Embryonic facial prominence (tissue), 1 donor: ENCODE data around the gene PROM1.

Experiments
- DNase-seq: peaks from one replicate; pipeline ENCODE4 v3.0.0-alpha.2; 2016; ENCODE audit errors: extremely low spot score

The PROM1 gene, protein sequence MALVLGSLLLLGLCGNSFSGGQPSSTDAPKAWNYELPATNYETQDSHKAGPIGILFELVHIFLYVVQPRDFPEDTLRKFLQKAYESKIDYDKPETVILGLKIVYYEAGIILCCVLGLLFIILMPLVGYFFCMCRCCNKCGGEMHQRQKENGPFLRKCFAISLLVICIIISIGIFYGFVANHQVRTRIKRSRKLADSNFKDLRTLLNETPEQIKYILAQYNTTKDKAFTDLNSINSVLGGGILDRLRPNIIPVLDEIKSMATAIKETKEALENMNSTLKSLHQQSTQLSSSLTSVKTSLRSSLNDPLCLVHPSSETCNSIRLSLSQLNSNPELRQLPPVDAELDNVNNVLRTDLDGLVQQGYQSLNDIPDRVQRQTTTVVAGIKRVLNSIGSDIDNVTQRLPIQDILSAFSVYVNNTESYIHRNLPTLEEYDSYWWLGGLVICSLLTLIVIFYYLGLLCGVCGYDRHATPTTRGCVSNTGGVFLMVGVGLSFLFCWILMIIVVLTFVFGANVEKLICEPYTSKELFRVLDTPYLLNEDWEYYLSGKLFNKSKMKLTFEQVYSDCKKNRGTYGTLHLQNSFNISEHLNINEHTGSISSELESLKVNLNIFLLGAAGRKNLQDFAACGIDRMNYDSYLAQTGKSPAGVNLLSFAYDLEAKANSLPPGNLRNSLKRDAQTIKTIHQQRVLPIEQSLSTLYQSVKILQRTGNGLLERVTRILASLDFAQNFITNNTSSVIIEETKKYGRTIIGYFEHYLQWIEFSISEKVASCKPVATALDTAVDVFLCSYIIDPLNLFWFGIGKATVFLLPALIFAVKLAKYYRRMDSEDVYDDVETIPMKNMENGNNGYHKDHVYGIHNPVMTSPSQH

DNA sequence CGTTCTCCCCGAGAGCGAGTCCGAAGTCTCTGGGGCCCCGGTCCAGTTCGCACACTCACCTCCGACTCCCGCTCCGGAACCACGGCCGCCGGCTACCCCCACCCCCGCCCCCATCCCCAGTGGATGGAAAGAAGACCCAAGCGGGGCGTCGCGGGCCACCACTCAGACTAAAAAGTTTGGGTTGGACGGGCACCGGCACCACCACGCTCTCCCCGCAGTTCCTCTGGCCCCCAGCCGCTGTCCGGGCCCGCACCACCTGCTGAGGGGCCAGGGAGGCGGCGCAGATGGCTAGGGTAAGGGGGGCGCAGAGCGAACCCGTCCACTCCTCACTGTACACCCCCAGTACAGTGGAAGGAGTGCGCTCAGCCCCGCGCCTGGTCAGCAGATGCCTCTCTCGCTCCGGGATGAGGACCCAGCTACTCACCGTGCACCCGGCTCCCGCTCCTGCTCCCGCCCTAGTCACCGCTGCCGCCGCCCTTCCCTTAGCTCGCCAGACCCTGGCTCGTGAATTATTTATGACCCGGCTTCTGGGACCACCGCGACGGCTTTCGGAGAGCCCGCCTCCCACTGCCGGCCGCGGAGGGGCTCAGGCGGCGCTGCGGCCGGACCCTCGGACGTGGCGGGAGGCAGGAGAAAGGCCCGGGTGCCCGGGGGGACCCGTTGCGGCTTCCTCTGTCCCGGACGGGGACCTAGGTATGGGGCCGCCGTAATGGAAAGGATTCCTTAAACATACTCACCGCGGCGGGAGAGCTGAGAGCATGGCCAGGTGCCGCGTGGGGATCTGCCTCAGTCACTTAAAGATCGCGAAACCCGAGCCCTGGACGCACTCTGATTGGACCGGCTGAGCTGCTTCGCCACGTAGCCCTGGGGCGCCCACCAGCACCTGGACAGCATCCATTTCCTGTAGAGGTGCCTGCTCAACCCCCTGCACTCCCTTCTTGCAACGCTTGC is at the start of gene PROM1:
TSS of gene PROM1 (minus strand) at position 783 of the 951 bp plus-strand sequence. CDS start 8,117 bp downstream, outside the sequence.
- no peak for DNase-seq

DNA sequence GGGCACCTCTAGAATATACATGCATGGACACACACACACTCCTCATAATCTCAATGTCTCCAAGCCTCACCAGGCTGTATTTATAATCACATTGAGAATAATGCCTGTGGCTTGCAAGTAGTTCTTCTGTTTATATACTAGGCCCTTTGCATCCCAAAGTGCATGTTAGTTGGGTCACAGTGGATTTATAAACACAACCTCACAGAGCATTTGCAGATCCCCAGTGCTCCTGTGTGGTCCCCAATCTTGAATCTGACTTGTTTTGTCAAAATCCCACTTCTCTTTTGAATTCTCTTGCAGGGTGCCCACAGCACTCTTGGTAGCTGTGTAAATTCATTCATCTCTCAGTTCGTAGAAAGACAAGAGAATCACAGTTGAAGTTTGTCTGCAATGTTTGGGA is 49.6 kb upstream of the PROM1 start:
- DNase-seq = no peak

DNA sequence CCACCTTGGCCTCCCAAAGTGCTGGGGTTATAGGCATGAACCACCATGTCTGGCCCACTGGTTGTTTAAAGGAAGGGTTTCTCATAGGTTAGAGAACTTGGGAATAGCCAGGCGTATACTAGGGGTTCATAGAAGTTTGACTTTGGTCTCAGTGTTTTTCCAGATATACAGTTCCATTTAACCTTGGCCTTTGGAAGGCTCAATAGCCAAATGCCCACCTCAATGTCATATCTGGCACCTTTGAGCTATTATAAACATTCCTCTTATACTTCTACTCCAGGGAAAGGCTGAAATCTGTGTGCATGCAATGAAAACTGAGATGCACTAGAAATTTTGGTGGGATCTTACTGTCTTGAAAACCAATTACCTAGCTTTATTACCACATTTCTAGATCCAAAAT is 47.5 kb upstream of the PROM1 start:
- DNase-seq = no peak

DNA sequence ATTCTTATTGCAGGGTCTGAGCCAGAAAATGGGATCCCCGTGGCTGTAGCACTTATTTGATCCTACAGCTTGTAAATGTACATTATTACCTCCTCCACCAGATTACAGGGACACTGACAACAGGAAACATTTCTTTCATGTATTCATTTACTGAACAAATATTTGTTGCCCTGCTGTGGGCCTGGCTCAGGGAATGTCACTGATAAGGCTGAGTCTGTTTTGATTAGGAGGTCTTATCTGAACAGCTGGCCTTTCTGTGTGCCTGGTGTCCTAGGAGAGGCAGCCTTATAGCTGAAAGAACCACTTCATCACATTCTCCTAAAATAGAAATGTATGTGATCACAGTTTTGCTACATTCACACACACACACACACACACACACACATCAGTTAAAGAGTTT is 45.5 kb upstream of the PROM1 start:
- DNase-seq = no peak

DNA sequence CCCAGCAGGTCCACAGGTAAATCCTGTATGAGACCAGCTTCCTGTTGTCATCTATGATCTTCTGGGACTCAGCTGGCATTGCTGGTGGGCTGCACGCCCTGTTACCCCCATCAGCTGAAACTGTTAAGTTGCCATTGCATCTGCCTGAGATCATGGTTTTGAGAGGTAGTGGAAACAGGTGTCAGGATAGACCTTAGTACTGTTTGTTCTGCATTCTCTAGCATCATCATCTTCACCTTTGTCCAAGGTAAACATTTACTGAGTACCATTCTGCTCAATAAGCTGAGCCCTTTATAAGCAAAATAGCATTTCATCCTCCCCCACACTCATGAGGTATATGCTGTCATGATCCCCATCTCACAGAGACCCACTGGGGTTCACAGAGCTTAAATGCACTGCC is 42.9 kb upstream of the PROM1 start:
- no peak for DNase-seq

DNA sequence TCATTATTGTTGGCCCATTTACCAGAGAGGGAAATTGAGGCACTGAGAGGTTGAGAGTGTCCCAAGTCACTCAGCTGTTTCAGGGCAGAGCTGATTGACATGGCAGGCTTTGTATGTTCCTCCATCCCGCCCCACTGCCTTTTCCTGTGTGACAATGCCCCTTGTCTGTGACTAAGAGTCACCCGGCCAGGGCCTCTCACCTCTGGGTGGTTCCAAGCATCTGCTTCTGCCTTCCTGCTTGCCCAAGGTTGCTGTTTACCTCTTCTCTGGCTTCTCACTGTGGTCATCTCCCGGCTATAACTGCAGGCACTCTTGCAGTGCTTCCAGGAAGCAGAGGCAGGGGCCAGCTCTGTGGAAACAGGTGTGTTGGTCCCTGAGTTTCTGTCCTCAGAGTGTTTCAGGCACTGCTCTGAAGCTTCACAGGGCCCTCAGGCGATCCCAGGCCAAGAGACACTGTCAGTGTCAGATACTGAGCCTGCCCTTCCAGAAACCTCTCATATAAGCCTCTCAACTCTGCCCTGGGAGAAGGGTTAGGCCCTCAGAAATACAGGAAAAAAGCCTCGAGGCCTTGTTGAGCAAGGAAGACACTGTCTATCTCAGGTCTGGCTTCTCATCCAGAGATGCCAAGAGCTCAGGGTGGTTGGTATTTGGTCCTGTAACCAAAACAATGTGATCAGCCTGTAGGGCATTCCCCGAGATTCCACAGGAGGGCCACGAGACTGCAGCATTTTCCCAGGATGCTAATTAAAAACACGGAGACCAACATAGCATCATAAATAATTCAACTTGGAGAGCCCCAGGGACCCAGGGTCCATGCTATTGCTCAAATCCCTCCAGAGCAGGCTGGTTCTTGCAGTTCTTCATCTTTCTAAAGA is 42.0 kb upstream of the PROM1 start:
- no peak for DNase-seq

DNA sequence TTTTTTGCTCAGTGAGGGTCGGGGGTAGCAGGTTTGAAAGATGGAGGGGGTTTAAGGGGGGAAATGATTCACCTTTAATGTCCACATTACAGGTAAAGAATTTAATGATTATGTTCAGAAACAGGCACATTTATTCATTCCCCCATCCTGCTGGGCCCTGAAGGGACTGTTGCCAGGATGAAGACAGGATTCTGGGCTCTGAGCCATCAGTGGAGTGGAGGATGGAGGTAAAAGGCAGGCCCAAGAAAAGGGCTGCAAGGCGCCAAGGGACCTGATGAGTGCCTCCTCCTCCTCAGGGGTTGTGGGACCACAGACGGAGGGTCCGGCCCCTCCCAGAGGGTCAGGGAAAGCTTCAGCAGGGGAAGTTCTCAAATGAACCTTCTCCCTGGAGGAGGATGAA is 40.4 kb upstream of the PROM1 start:
- DNase-seq = no peak

DNA sequence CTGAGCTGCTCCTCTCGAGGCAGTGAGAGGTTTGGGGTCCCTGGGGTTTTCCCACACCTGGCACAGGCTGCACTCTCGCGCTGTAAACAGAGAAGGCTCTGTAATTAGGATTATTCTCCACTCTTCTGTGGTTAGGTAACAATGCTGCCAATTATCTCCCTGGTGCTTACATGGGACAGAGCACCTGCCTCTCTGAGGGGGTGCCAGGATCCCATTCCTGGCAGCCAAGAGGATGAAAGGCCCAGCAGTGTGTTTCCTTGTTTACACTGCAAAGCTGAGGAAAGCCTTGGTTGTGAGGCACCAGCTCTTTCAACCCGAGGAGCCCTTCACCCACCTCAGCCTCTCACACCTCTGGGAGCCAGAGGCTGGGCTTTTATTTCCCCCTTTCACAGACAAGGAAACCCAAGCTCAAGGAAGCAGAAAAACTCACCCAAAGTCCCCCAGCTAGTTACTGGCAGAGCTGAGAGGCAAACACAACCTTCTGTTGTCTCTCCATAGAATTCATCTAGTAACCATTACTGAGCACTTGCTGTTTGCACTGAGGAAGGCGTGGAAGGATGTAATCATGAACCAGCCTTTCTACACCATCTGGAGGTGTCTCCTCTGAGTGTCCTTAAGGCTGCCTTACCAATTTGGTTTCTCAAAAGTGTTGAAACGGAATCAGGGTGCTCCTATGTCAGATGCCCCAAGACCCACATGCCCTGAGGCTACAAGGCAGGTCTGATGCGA is 39.7 kb upstream of the PROM1 start:
- no peak for DNase-seq

DNA sequence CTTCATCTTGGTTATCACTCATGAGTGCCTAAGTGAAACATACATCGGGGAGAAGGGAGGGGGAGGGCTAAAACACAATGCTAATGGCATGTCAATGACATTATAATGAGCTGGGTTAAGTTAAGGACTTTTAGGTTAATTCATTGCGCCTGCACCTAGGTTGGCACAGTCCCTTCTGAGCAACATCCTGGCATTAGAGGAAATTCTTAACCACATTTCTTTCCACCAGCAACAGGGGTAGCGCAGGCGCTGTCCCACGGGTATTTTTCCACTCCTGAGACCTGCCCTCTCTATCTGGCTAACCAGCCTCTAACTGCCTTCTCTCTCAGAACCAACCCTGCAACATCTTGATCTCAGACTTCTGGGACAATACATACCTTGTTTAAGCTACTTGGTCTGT is 39.0 kb upstream of the PROM1 start:
- DNase-seq = no peak

DNA sequence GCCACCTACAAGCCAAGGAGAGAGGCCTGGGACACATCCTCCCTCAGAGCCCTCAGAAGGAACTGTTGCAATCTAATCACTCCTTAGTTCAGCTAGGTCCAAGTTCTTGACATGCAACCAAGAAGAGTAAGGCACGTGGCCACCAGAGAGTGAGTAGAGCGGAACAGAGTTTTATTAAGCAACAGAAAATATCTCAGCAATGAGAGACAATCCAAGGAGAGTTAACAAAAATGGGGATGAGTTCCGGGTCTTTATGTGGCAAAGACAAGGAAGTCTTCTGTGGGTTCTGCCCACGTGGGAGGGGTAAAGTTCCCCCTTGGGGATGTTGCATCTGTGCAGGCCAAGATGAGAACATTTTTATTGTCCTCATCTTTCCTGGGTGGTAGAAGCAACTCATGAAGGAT is 38.5 kb upstream of the PROM1 start:
- no peak for DNase-seq

DNA sequence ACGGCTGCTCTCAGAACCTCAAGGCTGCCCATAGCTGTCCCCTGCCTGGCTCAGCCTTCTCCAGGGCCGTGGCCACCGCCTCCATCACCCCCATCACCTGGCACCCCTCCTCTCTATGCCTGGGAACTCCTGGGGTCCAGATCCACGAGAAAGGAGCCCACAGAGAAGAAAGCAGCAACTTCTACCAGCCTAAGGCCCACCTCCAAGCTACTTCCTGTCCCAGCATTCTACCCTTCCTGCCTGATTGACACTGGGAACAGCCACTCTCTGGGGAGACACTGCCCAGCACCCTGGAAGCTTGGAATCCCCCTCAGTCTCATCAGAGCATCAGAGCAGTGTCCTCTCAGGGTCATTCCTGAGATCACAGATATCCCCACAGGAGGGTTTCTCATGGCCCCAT is 36.9 kb upstream of the PROM1 start:
- DNase-seq = no peak

DNA sequence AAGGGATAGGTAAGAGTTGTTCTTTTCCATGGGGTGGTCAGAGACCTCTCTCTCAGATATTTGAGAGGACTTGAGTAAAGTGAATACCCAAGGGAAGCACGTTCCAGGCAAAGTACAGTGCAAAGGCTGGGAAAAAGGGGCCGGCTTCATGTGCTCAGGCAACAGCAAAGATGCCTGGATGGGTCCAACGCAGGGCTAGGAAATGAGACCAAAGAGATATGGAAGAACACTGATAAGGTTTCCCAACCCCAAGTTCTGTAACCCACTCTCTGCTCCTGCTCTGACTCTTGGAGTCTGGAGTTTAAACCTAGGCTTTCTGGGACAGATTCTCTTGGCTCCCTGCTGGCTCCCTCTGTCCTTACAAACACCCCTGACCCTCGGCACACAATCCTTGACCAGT is 36.2 kb upstream of the PROM1 start:
- no peak for DNase-seq

DNA sequence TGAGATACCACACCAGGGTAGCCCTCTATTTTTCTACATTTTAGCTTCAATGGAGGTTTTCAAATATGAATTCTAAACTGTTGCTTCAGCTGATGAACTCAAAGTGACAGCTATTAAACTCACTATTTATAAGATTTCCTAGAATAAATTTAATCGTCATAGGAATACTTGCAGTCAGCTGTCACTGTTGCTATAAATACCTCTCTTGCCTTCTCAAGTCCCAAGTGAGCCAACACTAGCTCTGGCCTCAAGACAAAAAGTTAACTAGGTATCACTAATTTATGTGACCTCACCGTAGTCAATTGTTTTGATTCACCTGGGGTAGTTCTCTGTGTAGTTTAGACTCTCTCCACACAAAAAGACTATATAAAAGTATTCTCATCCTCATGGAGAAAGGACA is 34.3 kb upstream of the PROM1 start:
- DNase-seq = no peak

DNA sequence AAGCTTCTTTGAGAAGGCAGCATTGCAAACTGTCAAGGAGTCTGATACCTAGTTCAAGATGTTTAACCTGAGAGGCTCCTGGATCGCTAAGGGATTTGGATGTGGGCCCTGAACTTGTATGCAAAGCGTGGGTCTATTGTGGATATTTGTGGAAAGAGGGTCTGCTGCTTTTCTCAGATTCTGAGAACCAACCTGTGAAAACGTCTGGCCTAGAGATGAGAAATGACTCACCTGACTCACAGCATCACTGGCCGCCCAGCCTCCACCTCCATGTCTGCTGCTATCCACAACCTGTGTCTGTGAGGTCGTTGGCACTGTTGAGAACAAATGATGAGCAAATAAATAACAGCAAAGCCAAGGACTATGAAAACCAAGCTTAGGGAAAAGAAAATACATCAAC is 33.3 kb upstream of the PROM1 start:
- DNase-seq = no peak

DNA sequence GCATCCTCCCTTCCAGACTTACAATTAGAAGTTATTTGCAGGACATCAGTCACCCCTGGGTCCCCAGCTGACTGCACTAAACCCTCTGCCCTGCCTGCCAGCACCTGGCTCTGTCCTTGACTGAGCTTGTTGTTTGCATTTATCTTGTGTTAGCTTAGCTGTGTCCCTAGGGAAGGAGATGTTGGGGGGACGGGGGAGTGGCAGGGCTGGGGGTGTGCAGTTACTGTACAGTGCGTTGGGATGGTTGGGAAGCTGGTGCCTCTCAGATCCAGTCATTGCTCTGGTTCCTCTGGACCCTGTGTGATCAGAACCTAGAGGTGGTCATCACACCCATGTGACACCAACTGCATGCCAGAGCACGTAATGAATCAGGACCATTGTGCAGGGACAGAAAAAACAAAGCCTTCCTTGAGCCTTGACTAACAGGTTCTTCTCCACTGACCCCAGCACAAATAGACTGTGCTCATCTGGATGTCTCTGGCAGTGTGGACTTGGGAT is 32.7 kb upstream of the PROM1 start:
- no peak for DNase-seq

DNA sequence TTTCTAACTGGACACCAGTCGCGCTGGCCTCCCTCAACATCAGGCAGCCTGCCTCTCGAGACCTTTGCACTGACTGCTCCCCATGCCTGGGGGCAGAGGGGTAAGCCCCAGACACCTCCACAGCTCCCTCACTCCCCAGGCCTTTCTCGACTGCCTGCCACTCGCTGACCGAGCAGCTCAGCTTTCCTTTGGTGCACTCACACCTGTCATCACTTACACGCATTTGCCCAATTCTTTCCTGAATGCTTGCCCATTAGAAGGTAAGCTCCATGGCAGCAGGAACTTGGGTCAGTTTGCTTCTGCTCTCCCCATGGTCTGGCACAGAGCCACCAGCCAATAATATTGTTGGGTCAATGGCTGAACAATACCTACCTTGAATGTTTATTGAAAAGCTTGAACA is 32.2 kb upstream of the PROM1 start:
- DNase-seq = no peak

DNA sequence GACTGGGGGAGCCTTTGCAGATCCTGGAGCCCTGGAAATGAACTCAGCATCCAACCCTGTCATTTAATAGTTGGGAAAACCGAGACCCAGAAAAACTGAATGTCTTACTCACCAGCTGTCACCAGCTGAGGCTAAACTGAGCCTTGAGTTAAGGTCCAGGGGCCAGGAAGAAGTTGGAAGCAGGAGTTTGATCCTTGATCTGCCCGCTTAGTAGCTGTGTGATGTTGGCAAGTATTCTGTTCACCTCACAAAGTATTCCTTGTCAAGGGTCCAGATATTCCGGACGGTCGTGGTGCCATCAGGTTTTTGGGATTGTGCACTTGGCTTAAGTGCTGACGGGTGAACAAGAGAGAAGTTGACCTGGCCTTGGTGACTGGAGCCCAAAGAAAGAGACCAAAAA is 30.7 kb upstream of the PROM1 start:
- no peak for DNase-seq

DNA sequence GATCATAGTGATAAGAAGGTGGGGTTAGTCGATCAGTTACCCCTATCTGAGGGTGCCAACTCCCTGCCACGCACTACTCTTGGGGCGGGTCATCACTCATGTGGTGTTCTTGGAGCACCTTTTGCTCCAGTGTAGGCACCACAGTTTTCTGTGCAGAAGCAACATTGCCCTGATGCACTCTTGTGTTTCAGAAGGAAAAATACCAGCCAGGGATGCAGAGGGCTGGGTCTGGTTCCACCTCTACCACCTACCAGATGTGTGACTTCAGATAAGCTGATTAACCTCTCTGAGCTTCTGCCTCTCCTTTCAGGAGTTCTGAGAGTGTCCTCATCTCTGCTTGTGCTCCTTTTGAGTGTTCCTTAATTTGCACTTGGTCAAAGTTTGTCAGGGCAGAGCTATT is 29.9 kb upstream of the PROM1 start:
- DNase-seq = no peak

DNA sequence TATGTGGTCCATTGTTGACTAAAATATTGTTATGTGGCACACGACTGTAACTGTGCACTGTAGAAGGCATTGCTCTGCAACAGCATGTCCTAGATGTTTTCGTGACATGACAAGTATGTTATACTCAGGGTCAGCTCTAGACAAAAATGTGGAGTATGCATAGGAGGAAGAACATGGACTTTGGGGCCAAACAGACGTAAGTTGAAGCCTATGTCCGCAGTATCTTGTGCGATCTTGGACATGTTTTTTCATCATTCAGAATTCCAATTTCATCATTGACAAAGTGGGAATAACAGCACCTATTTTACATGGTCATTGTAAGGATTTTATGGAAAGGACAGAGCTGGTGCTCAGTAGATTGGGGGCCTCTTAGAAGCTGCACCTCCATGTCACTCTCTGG is 27.7 kb upstream of the PROM1 start:
- no peak for DNase-seq

DNA sequence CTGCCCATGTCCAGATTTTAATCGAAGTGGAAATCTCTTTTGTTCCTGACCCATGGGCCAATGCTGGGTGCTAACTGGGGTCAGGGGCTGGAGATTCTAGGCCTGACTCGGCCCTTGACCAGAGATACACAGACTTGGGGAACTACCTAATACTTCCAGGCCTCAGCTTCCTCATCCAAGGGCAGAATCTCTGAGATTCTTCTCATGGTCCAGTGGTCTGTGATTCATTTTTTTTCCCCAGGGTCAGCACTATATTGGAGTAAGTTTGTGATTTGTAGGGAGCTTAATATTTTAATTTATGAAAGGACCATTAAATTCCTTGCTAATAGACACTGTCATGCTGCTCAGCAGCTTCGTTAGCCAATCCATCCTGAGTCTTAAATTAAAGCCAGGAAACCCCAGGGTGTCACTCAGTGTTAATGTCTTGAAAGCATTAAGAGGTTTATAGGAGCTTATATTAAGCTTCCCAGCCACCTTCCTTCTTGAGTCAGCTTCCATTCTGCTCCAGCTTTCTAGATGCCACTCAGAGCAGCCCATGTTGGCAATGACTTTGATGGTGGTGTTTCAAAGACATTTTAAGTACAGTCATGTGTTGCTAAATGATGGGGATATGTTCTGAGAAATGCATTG is 27.0 kb upstream of the PROM1 start:
- no peak for DNase-seq
